Measurements from ENCODE around the gene ABCC10.

- no peak for TF ChIP-seq GATA3 (IDR thresholded peaks at IDR 0.05; ENCODE audit: low read depth, low read length)
- no peak for TF ChIP-seq GATA2 (IDR thresholded peaks at IDR 0.05; ENCODE audit: low read depth, low read length)
Observed at GRCh38 chr6:43494766-43495165, 67.4 kb downstream of the ABCC10 start.

Measured in SH-SY5Y (cell line).